ENCODE data around the gene VAPB.

Gene VAPB

GRCh38 chr20:58432186-58432954 is 43.3 kb downstream of the VAPB start:
- in situ Hi-C loops (cut with HindIII; ENCODE audit: low sequenced_read_pairs) = no loop called here

- in situ Hi-C loops (cut with HindIII; ENCODE audit: low sequenced_read_pairs) = no loop called here
Measured at GRCh38 chr20:58433029-58433647, 44.1 kb downstream of the VAPB start.

- in situ Hi-C loops (cut with HindIII; ENCODE audit: low sequenced_read_pairs) = no loop called here
Measured at GRCh38 chr20:58433759-58434158, 44.7 kb downstream of the VAPB start.

GRCh38 chr20:58434326-58434725 is 45.3 kb downstream of the VAPB start:
- in situ Hi-C loops (cut with HindIII; ENCODE audit: low sequenced_read_pairs) = no loop called here

GRCh38 chr20:58435237-58435636 is 46.2 kb downstream of the VAPB start:
- in situ Hi-C loops (cut with HindIII; ENCODE audit: low sequenced_read_pairs) = no loop called here

- in situ Hi-C loops (cut with HindIII; ENCODE audit: low sequenced_read_pairs) = no loop called here
Measured at GRCh38 chr20:58436868-58437645, 48.0 kb downstream of the VAPB start.

GRCh38 chr20:58438970-58439808 is 50.2 kb downstream of the VAPB start:
- in situ Hi-C loops (cut with HindIII; ENCODE audit: low sequenced_read_pairs) = no loop called here

- in situ Hi-C loops (cut with HindIII; ENCODE audit: low sequenced_read_pairs) = no loop called here
Measured at GRCh38 chr20:58440021-58440767, 51.2 kb downstream of the VAPB start.

GRCh38 chr20:58441723-58442122 is 52.7 kb downstream of the VAPB start:
- in situ Hi-C loops (cut with HindIII; ENCODE audit: low sequenced_read_pairs) = no loop called here

- in situ Hi-C loops (cut with HindIII; ENCODE audit: low sequenced_read_pairs) = no loop called here
Measured at GRCh38 chr20:58444746-58445255, 55.8 kb downstream of the VAPB start.

- in situ Hi-C loops (cut with HindIII; ENCODE audit: low sequenced_read_pairs) = no loop called here
Measured at GRCh38 chr20:58446264-58446959, 57.4 kb downstream of the VAPB start.

- in situ Hi-C loops (cut with HindIII; ENCODE audit: low sequenced_read_pairs) = no loop called here
Measured at GRCh38 chr20:58446960-58447265, 57.9 kb downstream of the VAPB start.

- in situ Hi-C loops (cut with HindIII; ENCODE audit: low sequenced_read_pairs) = no loop called here
Measured at GRCh38 chr20:58447511-58448391, 58.7 kb downstream of the VAPB start.

- in situ Hi-C loops (cut with HindIII; ENCODE audit: low sequenced_read_pairs) = no loop called here
Measured at GRCh38 chr20:58448958-58449357, 59.9 kb downstream of the VAPB start.

GRCh38 chr20:58449681-58450221 is 60.7 kb downstream of the VAPB start:
- in situ Hi-C loops (cut with HindIII; ENCODE audit: low sequenced_read_pairs) = no loop called here

GRCh38 chr20:58450254-58450653 is 61.2 kb downstream of the VAPB start:
- in situ Hi-C loops (cut with HindIII; ENCODE audit: low sequenced_read_pairs) = no loop called here

GRCh38 chr20:58452667-58453255 is 63.7 kb downstream of the VAPB start:
- in situ Hi-C loops (cut with HindIII; ENCODE audit: low sequenced_read_pairs) = no loop called here

- in situ Hi-C loops (cut with HindIII; ENCODE audit: low sequenced_read_pairs) = no loop called here
Measured at GRCh38 chr20:58453391-58453790, 64.4 kb downstream of the VAPB start.

Measured in DLD1 (cell line).